Natural killer cell treated with Interleukin-12 subunit alpha and Interleukin-12 subunit beta and Interleukin-15 and Interleukin-18, amount 100 ng/mL, for 72 hours (primary cell): ENCODE results near the gene ZNHIT3. TPM values are rescaled to one million over a fixed set of nuclear protein-coding genes. Genes with fewer than 3 reads are reported as not detected.
"Not testable (repeated sequence)": the region's sequence is repeated elsewhere in the genome, so short reads cannot be mapped to it uniquely, and the experiment has no call there.

Experiments used
- ATAC-seq, 2 donors: fragments of 150-1000 bp; cut with Tn5 transposase in 1 of 2; sonication (Bioruptor Pico), chemical (Tn5 transposase) in 1 of 2; 2 replicates each; pipeline ENCODE4 v1.10.0; 2021
- DNase-seq: peaks from one replicate; pipeline ENCODE4 v3.0.0; 2022; ENCODE audit warnings: low spot score
- H3K27ac Mint-ChIP-seq, 2 donors: 1 replicate in 1 of 2; 2 replicates in 1 of 2; pipeline ENCODE4 v1.8.0; 2022; ENCODE audit warnings: mixed read lengths in 2 of 2, mild to moderate bottlenecking in 1 of 2, moderate library complexity in 1 of 2
- H3K27me3 Mint-ChIP-seq, 2 donors: 1 replicate in 1 of 2; 2 replicates in 1 of 2; pipeline ENCODE4 v1.8.0; 2022; ENCODE audit warnings: mixed read lengths in 2 of 2
- H3K36me3 Mint-ChIP-seq: one replicate; pipeline ENCODE4 v1.8.0; 2022; ENCODE audit warnings: mixed read lengths
- H3K4me1 Mint-ChIP-seq, 2 donors: 1 replicate in 1 of 2; 2 replicates in 1 of 2; pipeline ENCODE4 v1.8.0; 2022; ENCODE audit warnings: low read depth in 2 of 2, mixed read lengths in 2 of 2, mild to moderate bottlenecking in 1 of 2
- H3K4me3 Mint-ChIP-seq: one replicate; pipeline ENCODE4 v1.8.0; 2022; ENCODE audit warnings: mixed read lengths
- H3K9me3 Mint-ChIP-seq: 2 replicates; pipeline ENCODE4 v1.8.0; 2022; ENCODE audit warnings: mixed read lengths
- total RNA-seq, 2 donors: library from RNA; stranded (reverse); gene quantifications; one replicate each; pipeline ENCODE4 v1.2.3, GENCODE V29; 2022

Gene ZNHIT3
- total RNA-seq, 2 donors from 2014 or later, result 36.8 to 38.1 TPM

GRCh38 chr17:36468903-36469635, 17.4 kb upstream of the ZNHIT3 start:
- DNase-seq (no peak), ATAC-seq (no peak)
- no peaks in the 10 kb centered on the region for H3K4me1 Mint-ChIP-seq
- H3K9me3 Mint-ChIP-seq, result no peaks in the 10 kb centered on the region
- H3K4me3 Mint-ChIP-seq, result no peak overlapping the region
- H3K27ac Mint-ChIP-seq, result no peak overlapping the region
- no peaks in the 10 kb centered on the region for H3K36me3 Mint-ChIP-seq
- peaks cover 26 to 32% of the 10 kb centered on the region in 2 donors for H3K27me3 Mint-ChIP-seq

DNA sequence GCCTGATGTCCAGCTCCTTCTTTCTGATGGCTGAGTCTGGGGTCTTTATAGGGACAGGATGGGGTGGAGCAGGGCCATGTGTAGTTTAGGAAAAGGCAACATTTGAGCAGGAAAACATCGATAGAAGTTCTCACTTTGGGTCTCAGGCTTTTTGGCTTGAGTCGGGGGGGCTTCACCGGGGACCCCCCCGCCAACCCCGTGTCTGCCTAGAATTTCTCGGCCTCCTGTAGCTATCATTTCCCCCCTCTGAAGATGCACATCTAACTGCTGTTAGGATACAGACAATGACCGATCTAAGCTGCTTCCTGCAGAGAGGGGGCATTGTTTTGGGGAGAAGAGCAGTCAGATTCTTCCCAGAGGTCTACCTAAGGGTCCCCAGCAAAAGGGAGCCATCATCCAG, 16.7 kb upstream of the ZNHIT3 start:
- Mint-ChIP-seq H3K9me3 (no peaks in the 10 kb centered on the region), H3K4me1 (no peaks in the 10 kb centered on the region), H3K4me3 (no peak overlapping the region), H3K27ac (no peak overlapping the region), H3K27me3 (peaks cover 27 to 35% of the 10 kb centered on the region in 2 donors), H3K36me3 (no peaks in the 10 kb centered on the region)
- DNase-seq (no peak), ATAC-seq (no peak)

DNA sequence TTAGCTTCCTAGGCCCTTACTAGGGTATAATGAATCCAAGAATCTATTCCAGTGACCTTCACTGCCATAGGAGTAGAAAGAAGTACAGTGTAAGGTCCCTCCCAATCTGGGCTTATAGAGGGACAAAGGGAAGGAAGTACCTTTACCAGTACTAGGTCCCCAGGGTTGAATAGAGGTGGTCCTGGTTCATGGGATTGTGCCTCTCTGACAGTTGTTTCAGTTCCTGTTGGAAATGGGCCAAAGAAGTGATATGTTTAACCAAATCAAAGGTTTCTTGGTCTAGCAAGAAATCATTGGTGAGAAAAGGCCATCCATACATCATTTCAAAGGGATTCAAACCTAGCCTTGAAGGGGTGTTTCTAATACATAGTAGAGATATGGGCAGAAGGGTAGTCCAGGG, 16.0 kb upstream of the ZNHIT3 start:
- Mint-ChIP-seq H3K4me1 (no peaks in the 10 kb centered on the region), H3K27me3 (peaks cover 24 to 32% of the 10 kb centered on the region in 2 donors), H3K36me3 (no peaks in the 10 kb centered on the region), H3K4me3 (no peak overlapping the region), H3K27ac (no peak overlapping the region), H3K9me3 (no peaks in the 10 kb centered on the region)
- ATAC-seq (no peak), DNase-seq (no peak)

DNA sequence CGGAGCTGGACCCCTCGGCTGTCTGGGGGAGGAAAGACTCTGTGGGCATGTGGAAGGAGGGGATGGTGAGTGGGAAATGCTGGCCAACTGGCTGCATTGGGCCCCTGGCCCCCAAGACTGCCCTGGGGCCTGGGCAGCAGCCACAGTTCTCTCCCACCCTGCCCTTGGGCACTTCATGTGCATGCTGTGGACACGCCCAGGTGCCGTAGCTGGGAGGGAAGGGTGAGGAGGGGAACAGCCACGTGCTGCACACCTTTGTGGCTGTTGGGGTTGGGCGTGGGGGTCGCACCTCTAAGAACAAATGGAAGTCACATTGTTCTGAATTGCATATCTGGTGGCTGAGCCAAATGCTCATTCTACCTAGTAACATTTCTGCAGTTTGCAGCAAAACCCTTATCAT, 11.9 kb upstream of the ZNHIT3 start:
- ATAC-seq, result peak in 1 of 2 donors; percentile 15
- H3K4me3 Mint-ChIP-seq, result no peak overlapping the region
- no peak overlapping the region for H3K27ac Mint-ChIP-seq
- H3K9me3 Mint-ChIP-seq, result no peaks in the 10 kb centered on the region
- no peaks in the 10 kb centered on the region for H3K4me1 Mint-ChIP-seq
- DNase-seq, result no peak
- H3K27me3 Mint-ChIP-seq, result peaks cover 24 to 37% of the 10 kb centered on the region in 2 donors
- H3K36me3 Mint-ChIP-seq, result no peaks in the 10 kb centered on the region

DNA sequence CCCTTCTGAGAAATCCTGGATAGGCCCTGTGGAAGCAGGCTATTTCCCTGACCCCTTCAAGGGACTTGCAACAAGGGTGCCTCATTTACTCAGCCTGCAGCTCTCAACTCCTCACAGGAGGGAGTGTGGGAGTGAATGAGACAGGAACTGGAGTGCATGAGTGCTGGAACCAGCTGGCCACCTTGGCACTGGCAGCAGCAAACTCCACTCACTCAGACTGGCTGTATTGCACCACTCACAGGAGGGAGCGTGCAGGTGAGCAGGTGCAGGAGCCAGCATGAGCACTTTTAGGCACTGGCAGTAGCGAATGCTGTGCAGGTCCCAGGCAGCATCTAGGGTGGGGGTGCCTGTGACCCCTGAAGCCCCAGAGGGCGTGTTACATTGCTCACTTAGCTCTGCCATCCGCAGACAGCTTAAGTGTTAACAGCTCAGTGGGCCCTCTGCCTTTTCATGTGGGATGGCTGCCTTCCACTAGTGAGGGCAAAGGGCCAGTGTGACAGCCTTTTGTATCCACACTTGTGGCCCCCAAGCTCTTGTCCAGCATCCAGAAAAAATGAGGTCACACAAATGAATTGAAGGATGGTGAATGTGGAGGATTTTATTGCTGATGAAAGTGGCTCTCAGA, 11.0 kb upstream of the ZNHIT3 start:
- H3K27ac Mint-ChIP-seq, result no peak overlapping the region
- no peaks in the 10 kb centered on the region for H3K4me1 Mint-ChIP-seq
- no peaks in the 10 kb centered on the region for H3K36me3 Mint-ChIP-seq
- H3K9me3 Mint-ChIP-seq, result no peaks in the 10 kb centered on the region
- ATAC-seq (no peak), DNase-seq (no peak)
- H3K27me3 Mint-ChIP-seq, result peaks cover 25 to 40% of the 10 kb centered on the region in 2 donors
- H3K4me3 Mint-ChIP-seq, result no peak overlapping the region

- Mint-ChIP-seq H3K4me3 (peak overlapping the region; percentile 57), H3K4me1 (peaks cover 12 to 18% of the 10 kb centered on the region in 2 donors), H3K9me3 (no peaks in the 10 kb centered on the region), H3K36me3 (no peaks in the 10 kb centered on the region), H3K27ac (no peak overlapping the region), H3K27me3 (peaks cover 26 to 32% of the 10 kb centered on the region in 2 donors)
- no peak for ATAC-seq
- DNase-seq, result no peak
Observed at GRCh38 chr17:36481829-36482228, 4.7 kb upstream of the ZNHIT3 start.

DNA sequence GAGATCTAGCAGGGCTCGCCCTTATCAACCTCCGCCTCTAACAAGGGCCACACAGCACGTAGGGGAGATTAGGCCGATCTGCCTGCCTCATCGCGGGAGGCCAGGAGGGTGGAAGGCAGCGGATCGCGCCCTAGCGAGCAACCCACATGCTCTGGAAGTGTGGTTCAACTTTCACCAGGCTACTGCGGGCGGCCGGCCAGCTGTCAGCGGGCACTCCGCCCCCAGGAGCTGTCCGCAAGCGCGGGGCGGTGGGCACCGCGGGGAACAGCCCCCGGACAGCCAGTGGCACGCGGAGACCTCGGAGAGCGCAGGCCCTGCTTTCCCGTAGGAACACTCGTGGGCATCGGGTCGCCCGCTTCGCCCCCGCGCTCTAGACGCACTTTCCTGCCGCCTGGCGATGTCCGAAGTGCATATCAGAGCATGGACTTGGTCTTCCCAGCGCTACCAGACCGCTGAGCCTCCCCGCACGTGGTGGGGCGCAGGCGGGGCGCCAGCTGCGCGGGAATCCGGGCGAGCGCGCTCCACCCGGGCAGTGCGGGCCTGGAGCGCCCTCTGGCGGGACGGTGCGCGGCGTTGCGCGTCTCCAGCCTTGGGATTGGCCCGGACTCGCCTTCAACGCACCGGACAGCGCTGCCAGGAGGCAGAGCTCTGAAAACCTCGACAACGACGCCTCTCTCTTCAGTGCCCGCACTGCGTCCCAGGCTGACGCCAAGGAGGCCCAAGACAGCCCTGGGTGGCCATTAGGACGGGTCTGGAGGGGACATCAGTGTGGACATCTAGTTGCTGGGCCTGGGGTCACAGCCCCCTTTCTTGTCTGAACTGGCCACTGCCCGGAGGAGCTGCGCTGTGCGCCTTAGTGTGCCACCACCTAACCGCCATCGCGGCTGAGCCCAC, 3.6 kb upstream of the ZNHIT3 start:
- ATAC-seq, result peak; percentile 81 to 85
- H3K4me1 Mint-ChIP-seq, result peaks cover 17 to 22% of the 10 kb centered on the region in 2 donors
- H3K9me3 Mint-ChIP-seq, result no peaks in the 10 kb centered on the region
- H3K36me3 Mint-ChIP-seq, result no peaks in the 10 kb centered on the region
- peak; percentile 82 for DNase-seq
- no peak overlapping the region for H3K27ac Mint-ChIP-seq
- peak overlapping the region; percentile 69 for H3K4me3 Mint-ChIP-seq
- peaks cover 21 to 22% of the 10 kb centered on the region in 2 donors for H3K27me3 Mint-ChIP-seq

DNA sequence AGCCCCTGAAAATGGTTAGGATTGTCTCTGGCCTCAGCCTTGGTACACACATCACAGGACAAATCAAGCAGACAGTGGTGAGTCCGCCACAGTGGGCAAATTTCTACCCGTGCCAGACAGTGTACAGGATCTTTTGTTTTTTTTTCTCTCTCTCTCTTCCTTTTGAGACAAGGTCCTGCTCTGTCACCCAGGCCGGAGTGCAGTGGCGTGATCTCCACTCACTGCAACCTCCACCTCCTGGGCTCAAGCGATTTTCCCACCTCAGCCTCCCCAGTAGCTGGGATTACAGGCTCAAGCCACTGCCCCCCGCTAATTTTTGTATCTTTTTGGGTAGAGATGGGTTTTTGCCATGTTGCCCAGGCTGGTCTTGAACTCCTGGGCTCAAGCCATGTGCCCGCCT, 2.5 kb upstream of the ZNHIT3 start:
- peak overlapping the region; percentile 48 for H3K4me3 Mint-ChIP-seq
- not testable (repeated sequence) for DNase-seq, ATAC-seq, H3K36me3 Mint-ChIP-seq, H3K9me3 Mint-ChIP-seq, H3K27ac Mint-ChIP-seq
- H3K27me3 Mint-ChIP-seq, result peaks cover 21 to 22% of the 10 kb centered on the region in 2 donors
- H3K4me1 Mint-ChIP-seq, result peaks cover 23 to 26% of the 10 kb centered on the region in 2 donors

- Mint-ChIP-seq H3K27me3 (peaks cover 17 to 18% of the 10 kb centered on the region in 2 donors), H3K4me1 (peaks cover 29 to 30% of the 10 kb centered on the region in 2 donors), H3K9me3 (no peaks in the 10 kb centered on the region), H3K27ac (no peak overlapping the region), H3K4me3 (peak overlapping the region; percentile 94), H3K36me3 (peaks cover under 1% of the 10 kb centered on the region)
- ATAC-seq (no peak), DNase-seq (no peak)
Observed at GRCh38 chr17:36485027-36485426, 1.5 kb upstream of the ZNHIT3 start.

GRCh38 chr17:36485805-36486203, 677 bp upstream of the ZNHIT3 start:
- DNase-seq (no peak), ATAC-seq (no peak)
- Mint-ChIP-seq H3K36me3 (peaks cover 4% of the 10 kb centered on the region), H3K4me1 (peaks cover 33 to 34% of the 10 kb centered on the region in 2 donors), H3K4me3 (peak overlapping the region; percentile 94), H3K27me3 (peaks cover 15% of the 10 kb centered on the region in 2 donors), H3K9me3 (no peaks in the 10 kb centered on the region), H3K27ac (peak overlapping the region; percentile 85 to 92)

GRCh38 chr17:36493956-36494355, 7.5 kb downstream of the ZNHIT3 start:
- ATAC-seq (no peak), DNase-seq (no peak)
- Mint-ChIP-seq H3K27ac (peak overlapping the region in 1 of 2 donors; percentile 50), H3K4me1 (peaks cover 20 to 28% of the 10 kb centered on the region in 2 donors), H3K36me3 (peaks cover 29% of the 10 kb centered on the region), H3K27me3 (no peaks in the 10 kb centered on the region), H3K4me3 (no peak overlapping the region), H3K9me3 (no peaks in the 10 kb centered on the region)

GRCh38 chr17:36494674-36495073, 8.2 kb downstream of the ZNHIT3 start:
- no peak for ATAC-seq
- Mint-ChIP-seq H3K4me1 (peaks cover 17 to 25% of the 10 kb centered on the region in 2 donors), H3K36me3 (peaks cover 29% of the 10 kb centered on the region), H3K27ac (no peak overlapping the region), H3K27me3 (no peaks in the 10 kb centered on the region), H3K9me3 (no peaks in the 10 kb centered on the region), H3K4me3 (no peak overlapping the region)
- DNase-seq, result no peak

DNA sequence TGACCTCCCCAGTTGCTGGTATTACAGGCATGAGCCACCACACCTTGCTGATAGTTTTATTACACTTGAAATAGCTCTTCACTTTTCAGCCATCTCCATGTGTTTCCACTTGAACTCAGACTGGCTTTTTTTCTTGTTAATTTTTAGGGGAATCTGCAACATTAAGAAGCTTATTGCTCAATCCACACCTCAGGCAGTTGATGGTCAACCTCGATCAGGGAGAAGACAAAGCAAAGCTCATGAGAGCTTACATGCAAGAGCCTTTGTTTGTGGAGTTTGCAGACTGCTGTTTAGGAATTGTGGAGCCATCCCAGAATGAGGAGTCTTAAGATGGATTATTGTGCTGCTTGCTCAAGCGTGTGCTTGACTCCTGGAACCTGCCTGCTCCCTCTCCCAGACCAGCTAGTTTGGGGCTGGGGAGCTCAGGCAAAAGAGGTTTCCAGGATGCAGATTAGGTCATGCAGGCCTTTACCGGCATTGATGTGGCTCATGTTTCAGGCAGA, 8.6 kb downstream of the ZNHIT3 start:
- Mint-ChIP-seq H3K9me3 (no peaks in the 10 kb centered on the region), H3K27me3 (no peaks in the 10 kb centered on the region), H3K27ac (no peak overlapping the region), H3K4me3 (no peak overlapping the region), H3K36me3 (peaks cover 27% of the 10 kb centered on the region), H3K4me1 (peaks cover 13 to 22% of the 10 kb centered on the region in 2 donors)
- ATAC-seq, result no peak
- DNase-seq, result no peak
